Tibial nerve (tissue), 4 donors: ENCODE data around the gene DCXR. TPM values are rescaled to one million over a fixed set of nuclear protein-coding genes. Genes with fewer than 3 reads are reported as not detected.
"Not testable (repeated sequence)": the region's sequence is repeated elsewhere in the genome, so short reads cannot be mapped to it uniquely, and the experiment has no call there.

Source experiments
- DNase-seq, 2 donors: peaks; one replicate each; pipeline ENCODE4 v3.0.0-alpha.2; 2019; ENCODE audit warnings: low spot score in 2 of 2
- H3K27ac ChIP-seq, 4 donors: fragments of 200-600 bp; sonication (generic) in 3 of 4; one replicate each; pipeline ENCODE4 v1.5.1; 2017 to 2019; ENCODE audit warnings: mild to moderate bottlenecking in 1 of 4
- H3K27me3 ChIP-seq, 2 donors: fragments of 200-600 bp; sonication (generic) in 1 of 2; one replicate each; pipeline versions ENCODE4 v1.5.1 to v1.6.0; 2017 to 2019
- H3K36me3 ChIP-seq, 3 donors: fragments of 200-600 bp; sonication (generic); one replicate each; pipeline ENCODE4 v1.5.1; 2018 to 2019
- H3K4me1 ChIP-seq, 4 donors: fragments of 200-600 bp; sonication (generic) in 3 of 4; one replicate each; pipeline ENCODE4 v1.5.1; 2017 to 2019
- H3K4me3 ChIP-seq, 4 donors: fragments of 200-600 bp; sonication (generic) in 3 of 4; one replicate each; pipeline ENCODE4 v1.5.1; 2017 to 2019; ENCODE audit warnings: mild to moderate bottlenecking in 1 of 4, moderate library complexity in 1 of 4
- H3K9me3 ChIP-seq, 4 donors: fragments of 200-600 bp; sonication (generic) in 3 of 4; one replicate each; pipeline ENCODE4 v1.5.1; 2017 to 2019
- EP300 ChIP-seq, 2 donors: sonication (generic); formaldehyde crosslinking; IDR thresholded peaks; one replicate each; pipeline ENCODE4 v1.6.1; 2017; ENCODE audit warnings: antibody characterized with exemption in 2 of 2, mild to moderate bottlenecking in 1 of 2
- POLR2A ChIP-seq, 2 donors: fragments of 450-650 bp; IDR thresholded peaks; one replicate each; pipeline ENCODE4 v1.6.1; 2017; ENCODE audit warnings: antibody characterized with exemption in 2 of 2, mild to moderate bottlenecking in 2 of 2, moderate library complexity in 2 of 2
- WGBS, 2 donors: methylation state at CpG; one replicate each; pipeline ENCODE4 v1.1.5; 2018; 5-methylcytosine and 5-hydroxymethylcytosine counted together
- total RNA-seq, 4 donors: library from RNA; depleted of rRNA; stranded (reverse); fragments of >200 nt; gene quantifications; one replicate each; pipeline ENCODE4 v1.1.0, GENCODE V29; 2016
- TF ChIP-seq, protein P1 (sequence below), 5 experiments: fragments of 200-600 bp in 3 of 5; fragments of 450-650 bp in 2 of 5; sonication (generic) in 3 of 5; IDR thresholded peaks; one replicate each; pipeline ENCODE4 v1.5.1; 2016 to 2019; ENCODE audit warnings: antibody characterized with exemption in 5 of 5, mild to moderate bottlenecking in 3 of 5, moderate library complexity in 2 of 5

DCXR gene
- total RNA-seq, 4 donors from 2014 or later = 236 to 347 (median 269) TPM

DNA sequence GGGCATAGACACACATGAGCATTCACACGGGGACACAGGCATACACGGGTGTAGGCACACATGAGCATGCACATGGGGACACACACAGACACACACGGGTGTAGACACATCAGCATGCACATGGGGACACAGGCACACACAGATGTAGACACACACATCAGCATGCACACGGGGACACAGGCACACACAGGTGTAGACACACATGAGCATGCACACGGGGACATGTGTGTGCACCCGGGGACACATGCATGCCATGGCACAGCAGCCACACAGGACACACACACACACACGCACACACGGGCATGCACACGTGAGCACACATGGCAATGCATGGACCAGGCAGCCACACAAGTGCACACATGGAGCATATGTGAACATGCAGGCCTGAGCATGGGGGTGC, 5.2 kb upstream of the DCXR start:
- 85 to 92% methylated on average over 8 to 9 of the region's 9 CpGs for WGBS, 2 donors
- no peak for DNase-seq
- H3K4me3 ChIP-seq = no peak overlapping the region
- H3K4me1 ChIP-seq = peaks cover 0 to 8% (median 2%) of the 10 kb centered on the region in 4 donors
- H3K9me3 ChIP-seq = no peaks in the 10 kb centered on the region
- no peak overlapping the region for H3K27ac ChIP-seq
- no peaks in the 10 kb centered on the region for H3K27me3 ChIP-seq
- peaks cover 0 to 12% (median 0%) of the 10 kb centered on the region in 3 donors for H3K36me3 ChIP-seq
- TF ChIP-seq EP300 (IDR thresholded peaks at IDR 0.05) (no peak), POLR2A (IDR thresholded peaks at IDR 0.05) (no peak)
- TF ChIP-seq, protein P1, sequence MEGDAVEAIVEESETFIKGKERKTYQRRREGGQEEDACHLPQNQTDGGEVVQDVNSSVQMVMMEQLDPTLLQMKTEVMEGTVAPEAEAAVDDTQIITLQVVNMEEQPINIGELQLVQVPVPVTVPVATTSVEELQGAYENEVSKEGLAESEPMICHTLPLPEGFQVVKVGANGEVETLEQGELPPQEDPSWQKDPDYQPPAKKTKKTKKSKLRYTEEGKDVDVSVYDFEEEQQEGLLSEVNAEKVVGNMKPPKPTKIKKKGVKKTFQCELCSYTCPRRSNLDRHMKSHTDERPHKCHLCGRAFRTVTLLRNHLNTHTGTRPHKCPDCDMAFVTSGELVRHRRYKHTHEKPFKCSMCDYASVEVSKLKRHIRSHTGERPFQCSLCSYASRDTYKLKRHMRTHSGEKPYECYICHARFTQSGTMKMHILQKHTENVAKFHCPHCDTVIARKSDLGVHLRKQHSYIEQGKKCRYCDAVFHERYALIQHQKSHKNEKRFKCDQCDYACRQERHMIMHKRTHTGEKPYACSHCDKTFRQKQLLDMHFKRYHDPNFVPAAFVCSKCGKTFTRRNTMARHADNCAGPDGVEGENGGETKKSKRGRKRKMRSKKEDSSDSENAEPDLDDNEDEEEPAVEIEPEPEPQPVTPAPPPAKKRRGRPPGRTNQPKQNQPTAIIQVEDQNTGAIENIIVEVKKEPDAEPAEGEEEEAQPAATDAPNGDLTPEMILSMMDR (IDR thresholded peaks at IDR 0.05) = no peak

DNA sequence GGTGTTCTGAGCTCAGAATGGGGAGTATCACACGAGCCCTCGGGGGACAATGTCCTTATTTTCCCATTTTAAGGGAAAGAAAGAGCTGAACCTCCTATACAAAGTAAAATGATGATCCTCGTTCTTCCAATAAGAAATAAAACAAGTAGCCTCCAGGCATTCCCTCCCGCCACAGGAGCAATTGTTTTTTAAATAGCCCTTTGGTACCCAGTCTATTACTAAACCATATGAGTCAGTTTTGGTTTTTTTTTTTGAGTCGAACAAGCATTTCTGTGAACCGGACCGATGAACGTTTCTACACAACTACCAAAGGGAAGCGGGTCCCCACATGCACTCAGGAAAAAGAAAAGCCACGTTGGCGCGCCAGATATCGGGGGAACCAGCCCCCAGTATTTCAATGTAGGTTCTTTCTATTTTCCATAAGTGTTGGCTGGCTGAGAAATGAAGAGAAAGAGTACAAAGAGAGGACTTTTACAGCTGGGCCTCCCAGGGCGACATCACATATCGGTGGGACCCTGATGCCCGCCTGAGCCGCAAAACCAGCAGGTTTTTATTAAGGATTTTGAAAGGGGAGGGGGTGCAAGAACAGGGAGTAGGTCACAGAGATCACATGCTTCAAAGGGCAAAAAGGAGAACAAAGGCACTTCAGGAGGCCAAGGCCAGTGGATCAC, 3.8 kb upstream of the DCXR start:
- Histone ChIP-seq H3K9me3 (no peaks in the 10 kb centered on the region), H3K27me3 (no peaks in the 10 kb centered on the region), H3K27ac (no peak overlapping the region), H3K4me1 (peaks cover 3 to 14% (median 8%) of the 10 kb centered on the region in 4 donors), H3K4me3 (no peak overlapping the region), H3K36me3 (no peaks in the 10 kb centered on the region)
- WGBS, 2 donors = 65 to 66% methylated on average over 17 of the region's 17 CpGs
- TF ChIP-seq, protein P1 (IDR thresholded peaks at IDR 0.05) = no peak
- TF ChIP-seq EP300 (IDR thresholded peaks at IDR 0.05) = no peak
- TF ChIP-seq POLR2A (IDR thresholded peaks at IDR 0.05) = no peak
- DNase-seq = no peak

DNA sequence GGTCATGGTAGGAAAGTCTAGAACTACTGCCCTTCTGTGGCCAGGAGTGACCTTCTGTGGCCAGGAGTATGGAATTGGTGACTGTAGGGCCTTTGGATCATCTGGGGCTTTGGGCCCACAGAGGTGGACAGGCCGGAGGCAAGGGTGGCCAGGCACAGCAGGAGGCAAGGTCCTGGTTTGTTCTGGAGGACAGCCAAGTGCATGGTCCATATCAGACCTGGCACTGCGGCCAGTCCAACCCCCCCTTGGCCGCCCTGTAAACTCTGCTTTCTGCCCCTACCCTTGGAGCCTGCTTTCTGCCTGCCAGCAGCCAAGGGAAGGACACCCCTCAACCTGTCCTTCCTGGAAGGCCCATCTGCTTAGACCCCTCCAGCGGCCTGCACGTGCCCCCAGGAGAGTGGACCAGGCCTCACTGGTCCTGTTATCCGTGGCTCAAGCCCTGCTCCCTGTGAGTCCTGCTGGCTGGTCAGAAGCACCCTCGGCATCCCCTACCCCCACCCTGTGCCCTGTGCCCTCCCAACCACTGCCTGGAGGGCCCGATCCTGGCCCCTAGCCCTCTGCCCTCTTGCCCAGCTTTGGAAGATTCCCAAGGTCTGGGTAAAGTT, 2.3 kb upstream of the DCXR start:
- no peak for DNase-seq
- Histone ChIP-seq H3K36me3 (peaks cover 0 to 8% (median 0%) of the 10 kb centered on the region in 3 donors), H3K9me3 (no peaks in the 10 kb centered on the region), H3K27me3 (no peaks in the 10 kb centered on the region), H3K4me1 (peaks cover 6 to 23% (median 14%) of the 10 kb centered on the region in 4 donors), H3K4me3 (no peak overlapping the region), H3K27ac (no peak overlapping the region)
- TF ChIP-seq POLR2A (IDR thresholded peaks at IDR 0.05) (no peak), EP300 (IDR thresholded peaks at IDR 0.05) (no peak)
- TF ChIP-seq, protein P1 (IDR thresholded peaks at IDR 0.05) = no peak
- WGBS, 2 donors = 87 to 96% methylated on average over 8 of the region's 8 CpGs

DNA sequence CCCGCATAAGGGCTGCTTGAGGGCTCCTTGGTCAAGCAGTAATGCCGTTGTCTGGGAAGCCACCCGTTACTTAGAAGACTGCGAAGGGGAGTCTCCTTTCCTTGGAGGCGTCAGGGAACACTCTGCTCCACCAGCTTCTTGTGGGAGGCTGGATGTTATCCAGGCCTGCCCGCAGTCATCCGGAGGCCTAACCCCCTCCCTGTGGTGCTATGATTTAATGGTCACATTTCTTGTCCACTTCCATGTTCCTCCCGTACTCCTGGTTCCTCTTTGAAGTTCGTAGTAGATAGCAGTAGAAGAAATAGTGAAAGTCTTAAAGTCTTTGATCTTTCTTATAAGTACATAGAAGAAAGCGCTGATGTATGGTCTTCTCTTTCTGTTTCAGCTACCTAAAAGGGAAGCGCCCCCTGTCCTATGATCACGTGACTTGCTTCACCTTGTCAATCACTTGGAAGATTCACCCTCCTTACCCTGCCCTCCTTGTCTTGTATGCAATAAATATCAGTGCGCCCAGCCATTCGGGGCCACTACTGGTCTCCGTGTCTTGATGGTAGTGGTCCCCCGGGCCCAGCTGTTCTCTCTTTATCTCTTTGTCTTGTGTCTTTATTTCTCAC, 1.4 kb upstream of the DCXR start:
- H3K27me3 ChIP-seq, H3K4me3 ChIP-seq, H3K9me3 ChIP-seq, DNase-seq, H3K36me3 ChIP-seq: not testable (repeated sequence)
- Histone ChIP-seq H3K4me1 (peaks cover 6 to 26% (median 14%) of the 10 kb centered on the region in 4 donors), H3K27ac (peak overlapping the region in 2 of 4 donors; percentile 98)
- 77 to 85% methylated on average over 16 of the region's 16 CpGs for WGBS, 2 donors

DNA sequence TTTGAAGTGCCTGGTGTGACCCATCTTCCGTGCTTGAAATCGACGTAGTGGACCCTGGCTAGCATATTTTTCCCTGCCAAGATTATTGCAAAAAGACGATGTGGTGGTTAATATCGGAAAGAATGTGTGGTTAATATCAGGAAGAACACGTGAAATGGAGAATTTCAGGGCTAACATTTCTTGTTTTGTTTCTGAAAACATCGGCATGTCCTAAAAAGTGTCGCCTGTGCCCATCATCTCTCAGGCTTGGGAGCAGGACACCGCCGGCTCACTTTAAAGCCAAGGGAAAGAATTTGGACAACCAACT, 345 bp upstream of the DCXR start:
- Histone ChIP-seq H3K36me3 (peaks cover 0 to 8% (median 0%) of the 10 kb centered on the region in 3 donors), H3K27me3 (peaks cover 0 to 3% of the 10 kb centered on the region in 2 donors), H3K27ac (peak overlapping the region; percentile 91 to 98 (median 96)), H3K4me1 (peaks cover 6 to 28% (median 14%) of the 10 kb centered on the region in 4 donors), H3K9me3 (no peaks in the 10 kb centered on the region), H3K4me3 (peak overlapping the region; percentile 43 to 74 (median 58))
- no peak for DNase-seq
- TF ChIP-seq, protein P1 (IDR thresholded peaks at IDR 0.05) = no peak
- TF ChIP-seq POLR2A (IDR thresholded peaks at IDR 0.05) = no peak
- TF ChIP-seq EP300 (IDR thresholded peaks at IDR 0.05) = no peak
- WGBS, 2 donors = 7 to 9% methylated on average over 10 of the region's 10 CpGs
